Measurements from ENCODE around the gene PDHA1. TPM values are rescaled to one million over a fixed set of nuclear protein-coding genes. Genes with fewer than 3 reads are reported as not detected.

PDHA1 gene
- total RNA-seq, 2 donors from 2014 or later: 374 to 378 TPM

GRCh38 chrX:19349264-19349663, 5.5 kb downstream of the PDHA1 start:
- intact Hi-C loops (cut with DNase I): no loop called here
- H3K36me3 ChIP-seq: peaks cover 9% of the 10 kb centered on the region
- H3K9ac ChIP-seq (ENCODE audit: low read depth in 2 of 2, low read length in 2 of 2): no peak overlapping the region

GRCh38 chrX:19350941-19351384, 7.2 kb downstream of the PDHA1 start:
- Histone ChIP-seq H3K4me1 (no peaks in the 10 kb centered on the region), H3K9ac (ENCODE audit: low read depth in 2 of 2, low read length in 2 of 2) (no peak overlapping the region), H3K27me3 (no peaks in the 10 kb centered on the region), H3K27ac (no peak overlapping the region), H3K4me3 (no peak overlapping the region), H3K36me3 (peaks cover 9% of the 10 kb centered on the region), H3K9me3 (no peaks in the 10 kb centered on the region)
- no peak for DNase-seq
- intact Hi-C loops (cut with DNase I): no loop called here
- no peak for TF ChIP-seq CTCF (IDR thresholded peaks at IDR 0.05)

More at GRCh38 chrX:19349264-19349663, 5.5 kb downstream of the PDHA1 start:
- Histone ChIP-seq H3K27ac (no peak overlapping the region), H3K27me3 (no peaks in the 10 kb centered on the region), H3K4me3 (no peak overlapping the region), H3K9me3 (no peaks in the 10 kb centered on the region), H3K4me1 (no peaks in the 10 kb centered on the region)
- DNase-seq: no peak
- TF ChIP-seq CTCF (IDR thresholded peaks at IDR 0.05): no peak

GRCh38 chrX:19354625-19355024, 10.9 kb downstream of the PDHA1 start:
- H3K4me1 ChIP-seq: no peaks in the 10 kb centered on the region
- H3K27me3 ChIP-seq: no peaks in the 10 kb centered on the region
- TF ChIP-seq CTCF (IDR thresholded peaks at IDR 0.05): no peak
- no peaks in the 10 kb centered on the region for H3K9me3 ChIP-seq
- no peak overlapping the region for H3K4me3 ChIP-seq
- DNase-seq: no peak
- H3K9ac ChIP-seq (ENCODE audit: low read depth in 2 of 2, low read length in 2 of 2): no peak overlapping the region
- intact Hi-C loops (cut with DNase I): no loop called here
- no peak overlapping the region for H3K27ac ChIP-seq
- peaks cover 9% of the 10 kb centered on the region for H3K36me3 ChIP-seq

- Histone ChIP-seq H3K4me1 (no peaks in the 10 kb centered on the region), H3K9ac (ENCODE audit: low read depth in 2 of 2, low read length in 2 of 2) (no peak overlapping the region), H3K27me3 (no peaks in the 10 kb centered on the region), H3K9me3 (no peaks in the 10 kb centered on the region), H3K4me3 (no peak overlapping the region), H3K27ac (no peak overlapping the region), H3K36me3 (no peaks in the 10 kb centered on the region)
- no peak for TF ChIP-seq CTCF (IDR thresholded peaks at IDR 0.05)
- no peak for DNase-seq
- intact Hi-C loops (cut with DNase I): no loop called here
Observed at GRCh38 chrX:19358521-19358920, 14.8 kb downstream of the PDHA1 start.

GRCh38 chrX:19360903-19361302, 17.2 kb downstream of the PDHA1 start:
- Histone ChIP-seq H3K9me3 (no peaks in the 10 kb centered on the region), H3K4me3 (no peak overlapping the region), H3K27me3 (no peaks in the 10 kb centered on the region), H3K4me1 (no peaks in the 10 kb centered on the region), H3K9ac (ENCODE audit: low read depth in 2 of 2, low read length in 2 of 2) (no peak overlapping the region), H3K27ac (no peak overlapping the region), H3K36me3 (no peaks in the 10 kb centered on the region)
- intact Hi-C loops (cut with DNase I): no loop called here
- no peak for DNase-seq
- no peak for TF ChIP-seq CTCF (IDR thresholded peaks at IDR 0.05)

GRCh38 chrX:19361701-19362100, 18.0 kb downstream of the PDHA1 start:
- no peak for TF ChIP-seq CTCF (IDR thresholded peaks at IDR 0.05)
- no peaks in the 10 kb centered on the region for H3K27me3 ChIP-seq
- no peak overlapping the region for H3K9ac ChIP-seq (ENCODE audit: low read depth in 2 of 2, low read length in 2 of 2)
- intact Hi-C loops (cut with DNase I): no loop called here
- no peak overlapping the region for H3K4me3 ChIP-seq
- no peaks in the 10 kb centered on the region for H3K9me3 ChIP-seq
- no peaks in the 10 kb centered on the region for H3K36me3 ChIP-seq
- no peak overlapping the region for H3K27ac ChIP-seq
- no peaks in the 10 kb centered on the region for H3K4me1 ChIP-seq
- DNase-seq: no peak

Measured in colonic mucosa (tissue), 4 donors.